GM10248 (cell line): ENCODE results near the gene MMP14.

Experiments
- CTCF ChIA-PET: fragments of 300-600 bp; sonication (Branson Sonifier 250); formaldehyde crosslinking; extraction: SDS; loops from one replicate; lab custom pipeline; 2021; ENCODE audit warnings: antibody characterized with exemption; lab: Yijun Ruan, JAX
- POLR2A ChIA-PET: fragments of 350-650 bp; sonication (Branson Sonifier 250); formaldehyde crosslinking; extraction: SDS; loops from one replicate; lab custom pipeline; 2020; ENCODE audit warnings: antibody characterized with exemption; lab: Yijun Ruan, JAX
- DNase-seq: peaks from one replicate; pipeline ENCODE4 v3.0.0; 2012; ENCODE audit errors: extremely low spot score
- TF ChIP-seq, protein P1 (sequence below): IDR thresholded peaks from 2 replicates; pipeline ENCODE4 v1.5.1; 2012; ENCODE audit warnings: mild to moderate bottlenecking, low read depth; ENCODE audit errors: extremely low read depth, missing control alignments, control extremely low read depth

MMP14 gene

DNA sequence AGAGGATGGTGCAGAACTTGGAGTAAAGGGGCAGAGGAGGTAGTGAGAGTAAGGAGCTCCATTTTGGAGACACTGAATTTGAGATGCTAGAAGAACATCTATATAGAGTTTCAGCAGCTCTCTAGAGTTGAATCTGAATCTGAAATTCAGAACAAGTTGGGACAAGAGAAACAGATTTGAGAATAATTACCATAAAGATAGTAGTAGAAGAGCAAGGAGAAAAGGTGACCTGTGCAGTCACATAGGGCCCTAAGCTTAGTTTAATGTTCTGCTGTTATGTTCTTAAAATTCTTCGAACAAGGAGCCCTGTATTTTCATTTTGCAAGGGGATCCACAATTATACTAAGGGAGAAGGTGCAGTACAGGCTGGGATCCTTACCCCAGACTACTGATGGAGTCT, 54.0 kb downstream of the MMP14 start:
- DNase-seq = no peak
- TF ChIP-seq, protein P1, sequence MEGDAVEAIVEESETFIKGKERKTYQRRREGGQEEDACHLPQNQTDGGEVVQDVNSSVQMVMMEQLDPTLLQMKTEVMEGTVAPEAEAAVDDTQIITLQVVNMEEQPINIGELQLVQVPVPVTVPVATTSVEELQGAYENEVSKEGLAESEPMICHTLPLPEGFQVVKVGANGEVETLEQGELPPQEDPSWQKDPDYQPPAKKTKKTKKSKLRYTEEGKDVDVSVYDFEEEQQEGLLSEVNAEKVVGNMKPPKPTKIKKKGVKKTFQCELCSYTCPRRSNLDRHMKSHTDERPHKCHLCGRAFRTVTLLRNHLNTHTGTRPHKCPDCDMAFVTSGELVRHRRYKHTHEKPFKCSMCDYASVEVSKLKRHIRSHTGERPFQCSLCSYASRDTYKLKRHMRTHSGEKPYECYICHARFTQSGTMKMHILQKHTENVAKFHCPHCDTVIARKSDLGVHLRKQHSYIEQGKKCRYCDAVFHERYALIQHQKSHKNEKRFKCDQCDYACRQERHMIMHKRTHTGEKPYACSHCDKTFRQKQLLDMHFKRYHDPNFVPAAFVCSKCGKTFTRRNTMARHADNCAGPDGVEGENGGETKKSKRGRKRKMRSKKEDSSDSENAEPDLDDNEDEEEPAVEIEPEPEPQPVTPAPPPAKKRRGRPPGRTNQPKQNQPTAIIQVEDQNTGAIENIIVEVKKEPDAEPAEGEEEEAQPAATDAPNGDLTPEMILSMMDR = no peak
- POLR2A ChIA-PET = no interaction called here
- CTCF ChIA-PET = interaction anchor here (1.0 to 12.3 kb wide), 9 partner anchors 8 to 319 kb away, joined by 3 to 196 read pairs (median 5); partner anchors contain the start of genes LRP10, PRMT5 and REM2

DNA sequence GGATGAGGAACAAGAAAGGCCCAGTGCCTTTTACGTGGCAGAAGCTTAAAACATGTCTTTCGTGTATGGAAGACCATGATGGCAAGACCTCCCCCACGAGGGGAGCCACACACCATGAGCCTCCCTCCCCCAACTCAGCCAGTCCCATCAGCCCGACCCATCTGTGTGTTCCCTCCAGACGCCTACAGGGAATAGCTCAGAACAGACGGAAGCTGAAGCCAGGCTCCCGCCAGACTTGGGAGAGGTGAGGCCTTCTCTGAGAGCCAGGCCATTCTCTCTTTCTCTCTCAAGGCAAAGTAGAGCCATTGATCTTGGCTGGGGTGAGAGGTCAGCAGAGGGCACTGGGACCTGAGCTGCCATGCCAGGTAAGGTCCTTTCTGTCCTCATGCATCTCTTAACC, 56.1 kb downstream of the MMP14 start:
- TF ChIP-seq, protein P1 = no peak
- ChIA-PET POLR2A (no interaction called here), CTCF (interaction anchor here (1.0 to 2.0 kb wide), 7 partner anchors 9 to 336 kb away, joined by 3 to 6 read pairs (median 4); partner anchors contain the start of gene REM2)
- DNase-seq = no peak

DNA sequence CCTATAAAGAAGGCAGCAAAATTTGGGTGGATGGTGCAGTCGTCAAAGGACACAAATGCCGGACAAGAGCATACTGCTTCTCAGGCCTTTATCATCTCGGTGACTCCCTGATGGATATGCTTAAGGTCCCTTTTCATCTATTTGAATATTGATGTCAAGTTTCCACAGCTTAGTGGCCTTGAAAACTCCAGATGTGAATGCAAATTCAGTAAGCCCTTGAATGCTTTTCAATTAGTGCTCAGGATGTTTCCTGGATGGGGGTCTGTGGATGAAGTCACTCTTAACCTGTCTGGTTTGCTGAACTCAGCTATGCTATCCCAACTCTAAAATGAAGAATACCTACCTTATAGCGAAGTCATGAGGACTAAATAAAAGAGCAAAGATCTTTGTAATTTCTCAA, 57.3 kb downstream of the MMP14 start:
- ChIA-PET CTCF (interaction anchor here (1.1 to 4.3 kb wide), 6 partner anchors 15 to 324 kb away, joined by 3 to 20 read pairs (median 4); no protein-coding TSS in a partner anchor), POLR2A (no interaction called here)

DNA sequence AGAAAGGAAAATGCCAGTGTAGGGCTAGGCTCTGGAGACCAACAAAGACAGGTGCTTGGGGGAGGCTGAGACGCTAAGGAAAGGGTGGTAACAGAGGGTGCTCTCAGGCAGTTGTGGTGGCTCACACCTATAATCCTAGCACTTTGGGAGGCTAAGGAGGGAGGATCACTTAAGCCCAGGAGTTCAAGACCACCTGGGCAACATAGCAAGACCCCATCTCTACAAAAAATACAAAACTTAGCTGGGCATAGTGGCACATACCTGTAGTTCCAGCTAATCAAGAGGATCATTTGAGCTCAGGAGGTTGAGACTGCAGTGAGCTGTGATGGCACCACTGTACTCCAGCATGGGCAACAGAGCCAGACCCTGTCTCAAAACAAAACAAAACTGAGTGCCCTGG, 59.0 kb downstream of the MMP14 start:
- CTCF ChIA-PET = interaction anchor here (0.9 to 4.3 kb wide), 9 partner anchors 7 to 325 kb away, joined by 3 to 20 read pairs (median 8); no protein-coding TSS in a partner anchor
- TF ChIP-seq, protein P1 = no peak
- POLR2A ChIA-PET = interaction anchor here (0.8 to 1.3 kb wide), 2 partner anchors 9 to 12 kb away, joined by 3 to 5 read pairs; partner anchors contain the start of gene REM2
- no peak for DNase-seq

More for the DNA sequence above, 57.3 kb downstream of the MMP14 start:
- no peak for DNase-seq
- TF ChIP-seq, protein P1 = no peak

DNA sequence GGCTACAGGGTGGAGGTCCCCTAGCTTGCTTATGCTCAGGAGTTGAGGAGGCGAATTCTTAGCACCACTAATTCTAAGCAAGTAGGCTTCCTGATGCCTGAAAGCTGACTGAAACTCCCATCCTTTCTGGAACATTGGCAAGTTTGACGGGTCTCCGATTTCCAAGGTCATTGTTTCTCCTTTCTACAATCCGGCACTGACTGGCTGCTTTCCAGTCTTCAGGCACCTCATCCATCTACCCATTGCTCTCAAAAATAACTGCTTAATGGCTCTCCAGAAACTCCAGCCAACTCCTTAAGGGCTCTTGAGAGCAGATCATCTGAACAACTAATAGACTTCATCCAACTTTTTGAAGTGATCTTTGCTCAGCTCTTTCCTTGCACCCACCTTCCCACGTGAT, 60.0 kb downstream of the MMP14 start:
- TF ChIP-seq, protein P1 = no peak
- POLR2A ChIA-PET = interaction anchor here (0.8 to 1.3 kb wide), 2 partner anchors 10 to 13 kb away, joined by 3 to 5 read pairs; partner anchors contain the start of gene REM2

DNA sequence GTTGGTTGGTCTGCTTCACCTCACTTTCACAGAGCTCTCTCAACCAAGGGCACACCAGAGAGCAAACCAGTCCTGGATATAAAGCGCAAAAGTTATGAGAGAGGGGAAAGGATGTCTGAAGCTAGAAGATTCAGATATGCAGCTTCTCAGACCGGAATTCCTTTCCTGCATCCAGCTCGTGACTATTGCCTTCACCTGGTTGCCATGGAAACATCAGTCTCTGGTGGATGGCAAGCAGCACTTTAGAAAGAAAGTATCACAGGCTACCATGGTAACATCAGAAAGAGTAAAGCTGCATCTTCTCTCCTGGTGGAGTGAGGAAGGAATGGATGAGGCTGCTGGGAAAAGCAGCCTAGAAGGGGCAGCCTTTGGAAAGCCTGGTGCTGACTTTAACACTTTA, 60.4 kb downstream of the MMP14 start:
- ChIA-PET CTCF (interaction anchor here (0.7 to 4.3 kb wide), 12 partner anchors 8 to 327 kb away, joined by 3 to 20 read pairs (median 6); no protein-coding TSS in a partner anchor), POLR2A (interaction anchor here (1.3 kb wide), 1 partner anchor 11 kb away, joined by 5 read pairs; no protein-coding TSS in a partner anchor)
- TF ChIP-seq, protein P1 = no peak
- DNase-seq = no peak

More for the DNA sequence above, 60.0 kb downstream of the MMP14 start:
- CTCF ChIA-PET = interaction anchor here (0.7 to 4.3 kb wide), 14 partner anchors 8 to 326 kb away, joined by 3 to 20 read pairs (median 5); no protein-coding TSS in a partner anchor
- DNase-seq = no peak
